Measurements from ENCODE around the gene BBX.
"Not testable (repeated sequence)": the region's sequence is repeated elsewhere in the genome, so short reads cannot be mapped to it uniquely, and the experiment has no call there.

The BBX gene

GRCh38 chr3:107542665-107543064, 19.9 kb downstream of the BBX start:
- DNase-seq (ENCODE audit: low spot score): no peak

GRCh38 chr3:107543666-107544065, 20.9 kb downstream of the BBX start:
- DNase-seq (ENCODE audit: low spot score): peak; percentile 22

- no peak for DNase-seq (ENCODE audit: low spot score)
Observed at GRCh38 chr3:107545680-107546120, 22.9 kb downstream of the BBX start.

- DNase-seq (ENCODE audit: low spot score): no peak
Observed at GRCh38 chr3:107548601-107549000, 25.8 kb downstream of the BBX start.

GRCh38 chr3:107555359-107555758, 32.6 kb downstream of the BBX start:
- DNase-seq (ENCODE audit: low spot score): no peak

GRCh38 chr3:107557743-107558142, 35.0 kb downstream of the BBX start:
- DNase-seq (ENCODE audit: low spot score): no peak

GRCh38 chr3:107560166-107560565, 37.4 kb downstream of the BBX start:
- DNase-seq (ENCODE audit: low spot score): no peak

- DNase-seq (ENCODE audit: low spot score): no peak
Observed at GRCh38 chr3:107561980-107562379, 39.2 kb downstream of the BBX start.

GRCh38 chr3:107562969-107563529, 40.3 kb downstream of the BBX start:
- no peak for DNase-seq (ENCODE audit: low spot score)

GRCh38 chr3:107565244-107565643, 42.5 kb downstream of the BBX start:
- not testable (repeated sequence) for DNase-seq (ENCODE audit: low spot score)

GRCh38 chr3:107571089-107571488, 48.3 kb downstream of the BBX start:
- not testable (repeated sequence) for DNase-seq (ENCODE audit: low spot score)

- not testable (repeated sequence) for DNase-seq (ENCODE audit: low spot score)
Observed at GRCh38 chr3:107571492-107571891, 48.7 kb downstream of the BBX start.

GRCh38 chr3:107574650-107575049, 51.9 kb downstream of the BBX start:
- peak; percentile 17 for DNase-seq (ENCODE audit: low spot score)

GRCh38 chr3:107578091-107578490, 55.3 kb downstream of the BBX start:
- no peak for DNase-seq (ENCODE audit: low spot score)

- no peak for DNase-seq (ENCODE audit: low spot score)
Observed at GRCh38 chr3:107578523-107578922, 55.8 kb downstream of the BBX start.

- DNase-seq (ENCODE audit: low spot score): no peak
Observed at GRCh38 chr3:107579371-107579770, 56.6 kb downstream of the BBX start.

GRCh38 chr3:107581230-107581629, 58.5 kb downstream of the BBX start:
- no peak for DNase-seq (ENCODE audit: low spot score)

GRCh38 chr3:107588217-107588616, 65.5 kb downstream of the BBX start:
- no peak for DNase-seq (ENCODE audit: low spot score)

- no peak for DNase-seq (ENCODE audit: low spot score)
Observed at GRCh38 chr3:107589454-107589853, 66.7 kb downstream of the BBX start.

GRCh38 chr3:107590786-107591185, 68.0 kb downstream of the BBX start:
- no peak for DNase-seq (ENCODE audit: low spot score)

- no peak for DNase-seq (ENCODE audit: low spot score)
Observed at GRCh38 chr3:107592073-107592472, 69.3 kb downstream of the BBX start.

- no peak for DNase-seq (ENCODE audit: low spot score)
Observed at GRCh38 chr3:107594870-107595269, 72.1 kb downstream of the BBX start.

GRCh38 chr3:107596639-107597038, 73.9 kb downstream of the BBX start:
- DNase-seq (ENCODE audit: low spot score): no peak

GRCh38 chr3:107598926-107599771, 76.4 kb downstream of the BBX start:
- DNase-seq (ENCODE audit: low spot score): peak; percentile 56

All from SW480 (cell line).